GM12878 (cell line): ENCODE results near the gene NR2F1. TPM values are rescaled to one million over a fixed set of nuclear protein-coding genes. Genes with fewer than 3 reads are reported as not detected.

Experiments used
- ATAC-seq: fragments of 200-7000 bp; cut with Tn5 transposase; 3 replicates; pipeline ENCODE4 v1.9.1; 2020; ENCODE audit warnings: mild to moderate bottlenecking, moderate library complexity
- BruUV-seq: library from RNA; stranded (reverse); fragments of 400-500 nt; replicated peaks from 2 replicates; lab custom pipeline; 2021; lab: Mats Ljungman, UMichigan
- CTCF ChIA-PET: fragments of 300-600 bp; sonication (Branson Sonifier 250); formaldehyde crosslinking; extraction: SDS; loops from one replicate; lab custom pipeline; 2021; ENCODE audit warnings: inconsistent platforms; lab: Yijun Ruan, JAX
- POLR2A ChIA-PET: fragments of 350-600 bp; formaldehyde crosslinking; extraction: SDS; loops from one replicate; lab custom pipeline; 2021; ENCODE audit warnings: inconsistent platforms; lab: Charles Lee
- RAD21 ChIA-PET: fragments of 300-600 bp; sonication (Branson Sonifier 250); formaldehyde crosslinking; loops from one replicate; lab custom pipeline; 2023; ENCODE audit warnings: antibody characterized with exemption; ENCODE audit not compliant: unreplicated experiment; lab: Charles Lee
- SMC1A ChIA-PET: fragments of 300-600 bp; sonication (Branson Sonifier 250); formaldehyde crosslinking; loops from one replicate; lab custom pipeline; 2023; ENCODE audit not compliant: unreplicated experiment, uncharacterized antibody; lab: Charles Lee
- DNase-seq: peaks from one replicate; pipeline ENCODE4 v3.0.0-alpha.2; 2011; ENCODE audit warnings: low read depth, low spot score
- FAIRE-seq: peaks from 3 replicates; lab custom pipeline; 2011; peaks lifted over from hg19 to GRCh38; lab: Jason Lieb, UNC
- H2AFZ ChIP-seq: 2 replicates; pipeline ENCODE4 v1.6.0; 2011; ENCODE audit warnings: low read depth, low read length, control low read depth; ENCODE audit not compliant: control insufficient read depth
- H3K27ac ChIP-seq: 2 replicates; pipeline ENCODE4 v1.5.1; 2011; ENCODE audit warnings: control low read depth; ENCODE audit not compliant: control insufficient read depth, insufficient read depth
- H3K27me3 ChIP-seq, 2 experiments: replicated peaks in 1 of 2; 2 replicates each; pipeline versions ENCODE4 v1.6.0 to v1.6.1; 2011; ENCODE audit warnings: low read length in 1 of 2; ENCODE audit not compliant: control insufficient read depth in 2 of 2, insufficient read depth in 2 of 2
- H3K36me3 ChIP-seq, 2 experiments: 2 replicates each; pipeline ENCODE4 v1.5.1; 2011; ENCODE audit warnings: low read length in 1 of 2; ENCODE audit not compliant: control insufficient read depth in 2 of 2, insufficient read depth in 2 of 2
- H3K4me1 ChIP-seq: 2 replicates; pipeline ENCODE4 v1.6.1; 2011; ENCODE audit warnings: mild to moderate bottlenecking, low read length, moderate library complexity, mixed read lengths; ENCODE audit not compliant: control insufficient read depth, insufficient read depth
- H3K4me2 ChIP-seq: 2 replicates; pipeline ENCODE4 v1.6.0; 2011; ENCODE audit warnings: control low read depth; ENCODE audit not compliant: control insufficient read depth, insufficient read depth
- H3K4me3 ChIP-seq: fragments of 200-600 bp; sonication (generic); 2 replicates; pipeline ENCODE4 v1.5.1; 2016
- H3K79me2 ChIP-seq: 2 replicates; pipeline ENCODE4 v1.6.0; 2011; ENCODE audit warnings: low read length; ENCODE audit not compliant: control insufficient read depth, insufficient read depth
- H3K9ac ChIP-seq: 2 replicates; pipeline ENCODE4 v1.8.0; 2011; ENCODE audit warnings: low read length, control low read depth, mixed read lengths; ENCODE audit not compliant: control insufficient read depth, insufficient read depth
- H3K9me3 ChIP-seq: replicated peaks from 3 replicates; pipeline ENCODE4 v1.5.1; 2011; ENCODE audit warnings: mild to moderate bottlenecking, low read length; ENCODE audit not compliant: control insufficient read depth, insufficient read depth
- H4K20me1 ChIP-seq: 2 replicates; pipeline ENCODE4 v1.6.0; 2011; ENCODE audit not compliant: control insufficient read depth, insufficient read depth
- BRCA1 ChIP-seq: IDR thresholded peaks from 2 replicates; pipeline ENCODE4 v1.6.1; 2011; ENCODE audit warnings: low read depth, low read length, improper control_type of control experiment
- FOS ChIP-seq: IDR thresholded peaks from 3 replicates; pipeline ENCODE4 v1.6.1; 2011; ENCODE audit warnings: borderline replicate concordance; ENCODE audit not compliant: insufficient read length; ENCODE audit errors: extremely low read depth
- HSF1 ChIP-seq: fragments of 150-350 bp; IDR thresholded peaks from 2 replicates; pipeline ENCODE4 v1.6.1; 2014; ENCODE audit warnings: mild to moderate bottlenecking, low read depth, low read length
- MLLT1 ChIP-seq: fragments of 450-650 bp; IDR thresholded peaks from 2 replicates; pipeline ENCODE4 v1.6.1; 2016; ENCODE audit warnings: mild to moderate bottlenecking
- NRF1 ChIP-seq: conservative IDR thresholded peaks from 2 replicates; pipeline ENCODE4 v1.6.1; 2011; ENCODE audit warnings: mild to moderate bottlenecking, low read depth, low read length, improper control_type of control experiment
- RB1 ChIP-seq: fragments of 450-650 bp; formaldehyde crosslinking; IDR thresholded peaks from 2 replicates; pipeline ENCODE4 v1.6.1; 2017; ENCODE audit warnings: mild to moderate bottlenecking, borderline replicate concordance
- TAF1 ChIP-seq: IDR thresholded peaks from 2 replicates; pipeline ENCODE4 v1.6.1; 2011; ENCODE audit warnings: mild to moderate bottlenecking, low read depth, low read length, borderline replicate concordance
- ZBTB33 ChIP-seq: fragments of 450-650 bp; IDR thresholded peaks from 2 replicates; pipeline ENCODE4 v1.6.1; 2017; ENCODE audit warnings: mild to moderate bottlenecking
- ZNF24 ChIP-seq: fragments of 450-650 bp; IDR thresholded peaks from 2 replicates; pipeline ENCODE4 v1.6.1; 2017; ENCODE audit warnings: antibody characterized with exemption, mild to moderate bottlenecking
- WGBS: methylation state at CpG from one replicate; pipeline ENCODE4 v1.1.6; 2016; ENCODE audit warnings: low lambda C conversion rate; ENCODE audit not compliant: insufficient replicate concordance, insufficient coverage; ENCODE audit errors: missing lambda C conversion rate; 5-methylcytosine and 5-hydroxymethylcytosine counted together
- in situ Hi-C: fragments of 300-500 bp; cut with MboI; formaldehyde crosslinking; loops from 9 replicates; pipeline ENCODE4 v1.14.3; 2018; ENCODE audit warnings: mixed read lengths
- intact Hi-C: fragments of 100-400 bp; cut with micrococcal nuclease; formaldehyde crosslinking; loops from one replicate; pipeline ENCODE4 v1.14.2; 2022; ENCODE audit not compliant: unreplicated experiment
- polyA plus RNA-seq, 11 experiments: library from polyadenylated mRNA; depleted of rRNA in 4 of 11; unstranded in 6 of 11; stranded (reverse) in 5 of 11; fragments of >200 nt; fragmentation: Nextera tagmentation in 4 of 11; fragmentation: Illumina TruSeq in 1 of 11; extraction: Ambion mirVana in 4 of 11; extraction: Trizol in 1 of 11; gene quantifications; 1 replicate in 1 of 11; 2 replicates in 10 of 11; pipeline versions ENCODE4 v1.2.1 to v1.2.3, GENCODE V29; 2011 to 2016; ENCODE audit warnings: inconsistent platforms in 2 of 11, missing spikeins in 2 of 11, low read depth in 1 of 11
- total RNA-seq, 4 experiments: library from RNA; depleted of rRNA in 3 of 4; stranded (reverse); fragments of >200 nt in 3 of 4; fragmentation: Illumina TruSeq in 1 of 4; extraction: Trizol in 1 of 4; gene quantifications; 2 replicates each; pipeline versions ENCODE4 v1.2.1 to v1.2.3, GENCODE V29; 2013 to 2021

NR2F1 gene
- total and polyA plus RNA-seq, 10 of the 15 experiments (the other 5 are each of a cell fraction or from before 2014, with no cell fraction given): 0.04 to 0.79 (median 0.36) TPM; not detected in 7

- ChIA-PET RAD21 (interaction anchor here (0.7 kb wide), 1 partner anchor 207 kb away, joined by 3 read pairs; no protein-coding TSS in a partner anchor), POLR2A (no interaction called here), SMC1A (interaction anchor here (0.6 to 5.9 kb wide), 4 partner anchors 150 to 207 kb away, joined by 3 to 21 read pairs (median 3); no protein-coding TSS in a partner anchor), CTCF (interaction anchor here (0.7 to 2.9 kb wide), 3 partner anchors 189 to 205 kb away, joined by 3 to 17 read pairs (median 3); no protein-coding TSS in a partner anchor)
- Histone ChIP-seq H4K20me1 (no peaks in the 10 kb centered on the region), H3K9ac (no peak overlapping the region), H3K4me1 (no peaks in the 10 kb centered on the region), H3K9me3 (no peaks in the 10 kb centered on the region; the same call in 1 of the 3 replicates), H3K27ac (no peak overlapping the region), H3K36me3 (no peaks in the 10 kb centered on the region), H3K4me3 (no peak overlapping the region), H3K27me3 (peaks cover 24 to 41% of the 10 kb centered on the region in 2 experiments), H3K4me2 (no peak overlapping the region), H3K79me2 (no peaks in the 10 kb centered on the region), H2AFZ (no peak overlapping the region)
- in situ Hi-C loops (loop anchor here (5.0 to 25.0 kb wide), 2 partner anchors 208 to 1088 kb away; no protein-coding TSS in a partner anchor), intact Hi-C loops (no loop called here)
- ATAC-seq (no peak), FAIRE-seq (no peak), DNase-seq (no peak)
- WGBS: 31% methylated on average over 17 of the region's 17 CpGs
- TF ChIP-seq BRCA1 (no peak), HSF1 (no peak), MLLT1 (no peak), ZNF24 (no peak), RB1 (no peak), TAF1 (no peak), ZBTB33 (no peak), FOS (no peak), NRF1 (no peak)
- BruUV-seq: no TSS peak
Measured at GRCh38 chr5:93599399-93600120, 16.5 kb downstream of the NR2F1 start.
